H1 (cell line): ENCODE data around the gene SLC25A28. TPM values are rescaled to one million over a fixed set of nuclear protein-coding genes. Genes with fewer than 3 reads are reported as not detected.

Source experiments
- POLR2A ChIP-seq, 2 experiments: IDR thresholded peaks; 1 replicate in 1 of 2; 2 replicates in 1 of 2; pipeline ENCODE4 v1.6.1; 2011; ENCODE audit warnings: low read depth in 2 of 2, low read length in 2 of 2, mild to moderate bottlenecking in 2 of 2; ENCODE audit errors: control extremely low read depth in 1 of 2
- RXRA ChIP-seq: IDR thresholded peaks from 2 replicates; pipeline ENCODE4 v1.6.1; 2011; ENCODE audit warnings: low read depth, mild to moderate bottlenecking, low read length, moderate library complexity; ENCODE audit not compliant: insufficient read depth
- SIRT6 ChIP-seq: IDR thresholded peaks from one replicate; pipeline ENCODE4 v1.7.1; 2012; ENCODE audit warnings: low read length, inconsistent platforms
- SP4 ChIP-seq: IDR thresholded peaks from 2 replicates; pipeline ENCODE4 v1.6.1; 2012; ENCODE audit warnings: low read length, inconsistent platforms
- SUZ12 ChIP-seq: fragments of 200-600 bp; sonication (generic); IDR thresholded peaks from 2 replicates; pipeline ENCODE4 v1.6.1; 2012; ENCODE audit warnings: mild to moderate bottlenecking, inconsistent platforms, low read length, moderate library complexity, mixed read lengths
- polyA plus RNA-seq, 7 experiments: library from polyadenylated mRNA; depleted of rRNA in 3 of 7; stranded (reverse) in 5 of 7; unstranded in 2 of 7; fragments of >200 nt in 5 of 7; fragments of 200-250 nt in 2 of 7; gene quantifications; 1 replicate in 5 of 7; 2 replicates in 1 of 7; 4 replicates in 1 of 7; pipeline versions ENCODE4 v1.2.1 to v1.2.3, GENCODE V29; 2011 to 2013; ENCODE audit warnings: missing spikeins in 2 of 7, mixed read lengths in 2 of 7
- total RNA-seq: library from RNA; stranded (reverse); fragmentation: NEBNext Ultra II Directional; extraction: Animal tissue kit (Norgen Biotek cat#: 25700); gene quantifications from 2 replicates; pipeline ENCODE4 v1.2.1, GENCODE V29; 2021

SLC25A28 gene
- total and polyA plus RNA-seq, 2 of the 8 experiments (the other 6 are each of a cell fraction or from before 2014, with no cell fraction given): 17.2 to 18.5 TPM

- TF ChIP-seq RXRA (no peak), SUZ12 (no peak), SIRT6 (no peak), SP4 (no peak), POLR2A (IDR thresholded peaks at IDR 0.05; ENCODE audit: control extremely low read depth in 1 of 2, low read depth in 2 of 2, low read length in 2 of 2) (no peak)
Measured at GRCh38 chr10:99610221-99610620, 10.0 kb downstream of the SLC25A28 start (continued).
